Mesendoderm (in vitro differentiated cells): Measurements from ENCODE around the gene KRTAP20-1. TPM values are rescaled to one million over a fixed set of nuclear protein-coding genes. Genes with fewer than 3 reads are reported as not detected.

Experiments used
- DNase-seq: peaks from one replicate; pipeline ENCODE4 v3.0.0; 2013
- H2AK5ac ChIP-seq: 2 replicates; pipeline ENCODE4 v1.6.1; 2013; ENCODE audit warnings: low read length, inconsistent platforms
- H2BK120ac ChIP-seq: 2 replicates; pipeline ENCODE4 v1.6.1; 2013; ENCODE audit warnings: low read depth, mild to moderate bottlenecking, low read length, moderate library complexity, mixed read lengths
- H2BK15ac ChIP-seq: replicated peaks from 2 replicates; pipeline ENCODE4 v1.6.1; 2013; ENCODE audit warnings: low read depth, mild to moderate bottlenecking, moderate library complexity
- H2BK5ac ChIP-seq: 2 replicates; pipeline ENCODE4 v1.6.1; 2013; ENCODE audit warnings: low read length, inconsistent platforms
- H3K18ac ChIP-seq: 2 replicates; pipeline ENCODE4 v1.6.1; 2013; ENCODE audit warnings: mild to moderate bottlenecking, low read length, mixed read lengths
- H3K23ac ChIP-seq: one replicate; pipeline ENCODE4 v1.6.1; 2013; ENCODE audit warnings: low read length
- H3K27ac ChIP-seq: 2 replicates; pipeline ENCODE4 v1.5.1; 2013; ENCODE audit warnings: low read depth, mild to moderate bottlenecking, inconsistent platforms, low read length, moderate library complexity
- H3K27me3 ChIP-seq: 2 replicates; pipeline ENCODE4 v1.6.1; 2013; ENCODE audit warnings: low read length, control low read depth, mild to moderate bottlenecking, inconsistent platforms; ENCODE audit not compliant: insufficient read depth, poor library complexity
- H3K36me3 ChIP-seq: 2 replicates; pipeline ENCODE4 v1.6.1; 2013; ENCODE audit warnings: low read length, inconsistent platforms; ENCODE audit not compliant: control insufficient read depth, insufficient read depth
- H3K4ac ChIP-seq: one replicate; pipeline ENCODE4 v1.6.1; 2013; ENCODE audit warnings: low read depth, mild to moderate bottlenecking, low read length, moderate library complexity
- H3K4me1 ChIP-seq: 2 replicates; pipeline ENCODE4 v1.6.1; 2013; ENCODE audit warnings: low read depth, low read length, inconsistent platforms; ENCODE audit not compliant: control insufficient read depth
- H3K4me2 ChIP-seq: 2 replicates; pipeline ENCODE4 v1.6.1; 2013; ENCODE audit warnings: low read length
- H3K4me3 ChIP-seq: 2 replicates; pipeline ENCODE4 v1.5.1; 2013; ENCODE audit warnings: mild to moderate bottlenecking, low read length
- H3K56ac ChIP-seq: one replicate; pipeline ENCODE4 v1.6.1; 2013; ENCODE audit warnings: low read length
- H3K79me1 ChIP-seq: 2 replicates; pipeline ENCODE4 v1.6.1; 2013; ENCODE audit warnings: low read length, inconsistent platforms
- H3K79me2 ChIP-seq: 2 replicates; pipeline ENCODE4 v1.6.1; 2013; ENCODE audit warnings: mild to moderate bottlenecking, low read length; ENCODE audit not compliant: control insufficient read depth, insufficient read depth
- H3K9ac ChIP-seq: 2 replicates; pipeline ENCODE4 v1.6.1; 2013; ENCODE audit warnings: low read length, inconsistent platforms
- H4K5ac ChIP-seq: one replicate; pipeline ENCODE4 v1.6.1; 2013; ENCODE audit warnings: low read length
- H4K8ac ChIP-seq: one replicate; pipeline ENCODE4 v1.6.1; 2013; ENCODE audit warnings: low read depth, mild to moderate bottlenecking, control low read depth, low read length, moderate library complexity
- WGBS: extraction: QIAGEN DNeasy Blood & Tissue Kit; methylation state at CpG from one replicate; pipeline ENCODE4 v1.1.7; 2013; ENCODE audit warnings: low lambda C conversion rate, missing lambda C conversion rate; ENCODE audit not compliant: insufficient coverage; ENCODE audit errors: extremely low coverage; 5-methylcytosine and 5-hydroxymethylcytosine counted together
- polyA plus RNA-seq, 2 experiments: library from polyadenylated mRNA; stranded (reverse); fragments of 200-250 nt; gene quantifications; one replicate each; pipeline ENCODE4 v1.2.3, GENCODE V29; 2013

Gene KRTAP20-1
- polyA plus RNA-seq (2013, experiment 1 of 2) = not detected
- polyA plus RNA-seq (2013, experiment 2 of 2) = not detected

- Histone ChIP-seq H4K8ac (no peak within 1 kb of the TSS), H2BK15ac (no peak within 1 kb of the TSS), H3K4me3 (no peak within 1 kb of the TSS), H3K4me2 (no peak within 1 kb of the TSS), H4K5ac (no peak within 1 kb of the TSS), H3K23ac (no peak within 1 kb of the TSS), H3K36me3 (no peaks in the 10 kb centered on the region), H3K27me3 (no peaks in the 10 kb centered on the region), H3K56ac (no peak within 1 kb of the TSS), H2BK120ac (no peak within 1 kb of the TSS), H3K27ac (no peak within 1 kb of the TSS), H3K9ac (no peak within 1 kb of the TSS), H2AK5ac (no peak within 1 kb of the TSS), H2BK5ac (no peak within 1 kb of the TSS), H3K4me1 (no peaks in the 10 kb centered on the region), H3K4ac (no peak within 1 kb of the TSS), H3K18ac (no peak within 1 kb of the TSS), H3K79me2 (no peaks in the 10 kb centered on the region), H3K79me1 (no peaks in the 10 kb centered on the region)
- DNase-seq = no peak
- no CpG with 5 or more reads among the region's 2 CpGs for WGBS
Measured at GRCh38 chr21:30616125-30616524, at the start of gene KRTAP20-1. KRTAP20-1 (plus strand) TSS chr21:30616425; CDS start chr21:30616455, 30 bp downstream.

- H3K4me3 ChIP-seq = no peak overlapping the region
- no peak overlapping the region for H3K23ac ChIP-seq
- H3K27ac ChIP-seq = no peak overlapping the region
- no peak overlapping the region for H2BK15ac ChIP-seq
- no peak overlapping the region for H2BK120ac ChIP-seq
- no peak overlapping the region for H2AK5ac ChIP-seq
- H4K8ac ChIP-seq = no peak overlapping the region
- no peak overlapping the region for H3K56ac ChIP-seq
- no peak overlapping the region for H3K4ac ChIP-seq
- no peak overlapping the region for H3K4me2 ChIP-seq
- no peaks in the 10 kb centered on the region for H3K4me1 ChIP-seq
- no peaks in the 10 kb centered on the region for H3K27me3 ChIP-seq
- no peak overlapping the region for H2BK5ac ChIP-seq
- H3K18ac ChIP-seq = no peak overlapping the region
- H4K5ac ChIP-seq = no peak overlapping the region
- H3K9ac ChIP-seq = no peak overlapping the region
- no peaks in the 10 kb centered on the region for H3K79me2 ChIP-seq
- H3K36me3 ChIP-seq = no peaks in the 10 kb centered on the region
- DNase-seq = no peak
- no peaks in the 10 kb centered on the region for H3K79me1 ChIP-seq
Measured at GRCh38 chr21:30567617-30568016, 48.6 kb upstream of the KRTAP20-1 start.

GRCh38 chr21:30577766-30578165 lies 38.5 kb upstream of the KRTAP20-1 start:
- Histone ChIP-seq H2BK5ac (no peak overlapping the region), H3K4ac (no peak overlapping the region), H4K8ac (no peak overlapping the region), H2BK15ac (no peak overlapping the region), H3K56ac (no peak overlapping the region), H3K79me1 (no peaks in the 10 kb centered on the region), H3K36me3 (no peaks in the 10 kb centered on the region), H3K18ac (no peak overlapping the region), H2AK5ac (no peak overlapping the region), H3K27me3 (no peaks in the 10 kb centered on the region), H3K9ac (no peak overlapping the region), H3K4me3 (no peak overlapping the region), H3K23ac (no peak overlapping the region), H2BK120ac (no peak overlapping the region), H3K27ac (no peak overlapping the region), H3K4me1 (no peaks in the 10 kb centered on the region), H3K4me2 (no peak overlapping the region), H4K5ac (no peak overlapping the region), H3K79me2 (no peaks in the 10 kb centered on the region)
- no peak for DNase-seq

GRCh38 chr21:30579346-30579745 lies 36.9 kb upstream of the KRTAP20-1 start:
- Histone ChIP-seq H3K79me2 (no peaks in the 10 kb centered on the region), H4K8ac (no peak overlapping the region), H3K56ac (no peak overlapping the region), H3K4ac (no peak overlapping the region), H3K27ac (no peak overlapping the region), H3K36me3 (no peaks in the 10 kb centered on the region), H3K23ac (no peak overlapping the region), H3K4me2 (no peak overlapping the region), H3K18ac (no peak overlapping the region), H3K79me1 (no peaks in the 10 kb centered on the region), H2BK15ac (no peak overlapping the region), H2BK5ac (no peak overlapping the region), H2BK120ac (no peak overlapping the region), H3K4me3 (no peak overlapping the region), H3K4me1 (no peaks in the 10 kb centered on the region), H3K9ac (no peak overlapping the region), H2AK5ac (no peak overlapping the region), H4K5ac (no peak overlapping the region), H3K27me3 (no peaks in the 10 kb centered on the region)
- whole genome bisulfite sequencing = no CpG with 5 or more reads among the region's 1 CpG
- peak; percentile 1 for DNase-seq

- no peaks in the 10 kb centered on the region for H3K36me3 ChIP-seq
- no peaks in the 10 kb centered on the region for H3K27me3 ChIP-seq
Measured at GRCh38 chr21:30580132-30580531, 36.1 kb upstream of the KRTAP20-1 start.

GRCh38 chr21:30582870-30583269 lies 33.4 kb upstream of the KRTAP20-1 start:
- no peak overlapping the region for H2BK5ac ChIP-seq
- no peak overlapping the region for H3K9ac ChIP-seq
- H3K4me1 ChIP-seq = no peaks in the 10 kb centered on the region
- H3K4me3 ChIP-seq = no peak overlapping the region
- no CpG with 5 or more reads among the region's 1 CpG for WGBS
- H3K18ac ChIP-seq = no peak overlapping the region
- H3K4me2 ChIP-seq = no peak overlapping the region
- no peak for DNase-seq
- H4K8ac ChIP-seq = no peak overlapping the region
- H2BK15ac ChIP-seq = no peak overlapping the region
- H3K4ac ChIP-seq = no peak overlapping the region
- H2BK120ac ChIP-seq = no peak overlapping the region
- no peak overlapping the region for H3K23ac ChIP-seq
- H4K5ac ChIP-seq = no peak overlapping the region
- H3K27me3 ChIP-seq = no peaks in the 10 kb centered on the region
- H3K79me2 ChIP-seq = no peaks in the 10 kb centered on the region
- no peak overlapping the region for H3K56ac ChIP-seq
- H3K79me1 ChIP-seq = no peaks in the 10 kb centered on the region
- no peak overlapping the region for H3K27ac ChIP-seq
- no peaks in the 10 kb centered on the region for H3K36me3 ChIP-seq
- H2AK5ac ChIP-seq = no peak overlapping the region

More at GRCh38 chr21:30580132-30580531, 36.1 kb upstream of the KRTAP20-1 start:
- H3K4me3 ChIP-seq = no peak overlapping the region
- no peaks in the 10 kb centered on the region for H3K79me1 ChIP-seq
- WGBS = no CpG with 5 or more reads among the region's 3 CpGs
- no peak overlapping the region for H3K23ac ChIP-seq
- H3K4me1 ChIP-seq = no peaks in the 10 kb centered on the region
- no peak overlapping the region for H3K4me2 ChIP-seq
- H4K8ac ChIP-seq = no peak overlapping the region
- no peak overlapping the region for H3K56ac ChIP-seq
- no peak for DNase-seq
- H2BK15ac ChIP-seq = no peak overlapping the region
- no peak overlapping the region for H2BK120ac ChIP-seq
- H3K4ac ChIP-seq = no peak overlapping the region
- no peak overlapping the region for H3K27ac ChIP-seq
- H3K18ac ChIP-seq = no peak overlapping the region
- no peak overlapping the region for H3K9ac ChIP-seq
- no peaks in the 10 kb centered on the region for H3K79me2 ChIP-seq
- H2BK5ac ChIP-seq = no peak overlapping the region
- no peak overlapping the region for H4K5ac ChIP-seq
- H2AK5ac ChIP-seq = no peak overlapping the region
